GM12878 (cell line): ENCODE results near the gene EMILIN3. TPM values are rescaled to one million over a fixed set of nuclear protein-coding genes. Genes with fewer than 3 reads are reported as not detected.

Source experiments
- ATAC-seq: fragments of 200-7000 bp; cut with Tn5 transposase; 3 replicates; pipeline ENCODE4 v1.9.1; 2020; ENCODE audit warnings: mild to moderate bottlenecking, moderate library complexity
- BruUV-seq: library from RNA; stranded (reverse); fragments of 400-500 nt; replicated peaks from 2 replicates; lab custom pipeline; 2021; lab: Mats Ljungman, UMichigan
- CTCF ChIA-PET: fragments of 300-600 bp; sonication (Branson Sonifier 250); formaldehyde crosslinking; extraction: SDS; loops from one replicate; lab custom pipeline; 2021; ENCODE audit warnings: inconsistent platforms; lab: Yijun Ruan, JAX
- POLR2A ChIA-PET: fragments of 350-600 bp; formaldehyde crosslinking; extraction: SDS; loops from one replicate; lab custom pipeline; 2021; ENCODE audit warnings: inconsistent platforms; lab: Charles Lee
- RAD21 ChIA-PET: fragments of 300-600 bp; sonication (Branson Sonifier 250); formaldehyde crosslinking; loops from one replicate; lab custom pipeline; 2023; ENCODE audit warnings: antibody characterized with exemption; ENCODE audit not compliant: unreplicated experiment; lab: Charles Lee
- SMC1A ChIA-PET: fragments of 300-600 bp; sonication (Branson Sonifier 250); formaldehyde crosslinking; loops from one replicate; lab custom pipeline; 2023; ENCODE audit not compliant: unreplicated experiment, uncharacterized antibody; lab: Charles Lee
- DNase-seq: peaks from one replicate; pipeline ENCODE4 v3.0.0-alpha.2; 2011; ENCODE audit warnings: low read depth, low spot score
- FAIRE-seq: peaks from 3 replicates; lab custom pipeline; 2011; peaks lifted over from hg19 to GRCh38; lab: Jason Lieb, UNC
- H2AFZ ChIP-seq: 2 replicates; pipeline ENCODE4 v1.6.0; 2011; ENCODE audit warnings: low read depth, low read length, control low read depth; ENCODE audit not compliant: control insufficient read depth
- H3K27ac ChIP-seq: 2 replicates; pipeline ENCODE4 v1.5.1; 2011; ENCODE audit warnings: control low read depth; ENCODE audit not compliant: control insufficient read depth, insufficient read depth
- H3K27me3 ChIP-seq, 2 experiments: replicated peaks in 1 of 2; 2 replicates each; pipeline versions ENCODE4 v1.6.0 to v1.6.1; 2011; ENCODE audit warnings: low read length in 1 of 2; ENCODE audit not compliant: control insufficient read depth in 2 of 2, insufficient read depth in 2 of 2
- H3K36me3 ChIP-seq, 2 experiments: 2 replicates each; pipeline ENCODE4 v1.5.1; 2011; ENCODE audit warnings: low read length in 1 of 2; ENCODE audit not compliant: control insufficient read depth in 2 of 2, insufficient read depth in 2 of 2
- H3K4me1 ChIP-seq: 2 replicates; pipeline ENCODE4 v1.6.1; 2011; ENCODE audit warnings: mild to moderate bottlenecking, low read length, moderate library complexity, mixed read lengths; ENCODE audit not compliant: control insufficient read depth, insufficient read depth
- H3K4me2 ChIP-seq: 2 replicates; pipeline ENCODE4 v1.6.0; 2011; ENCODE audit warnings: control low read depth; ENCODE audit not compliant: control insufficient read depth, insufficient read depth
- H3K4me3 ChIP-seq: fragments of 200-600 bp; sonication (generic); 2 replicates; pipeline ENCODE4 v1.5.1; 2016
- H3K79me2 ChIP-seq: 2 replicates; pipeline ENCODE4 v1.6.0; 2011; ENCODE audit warnings: low read length; ENCODE audit not compliant: control insufficient read depth, insufficient read depth
- H3K9ac ChIP-seq: 2 replicates; pipeline ENCODE4 v1.8.0; 2011; ENCODE audit warnings: low read length, control low read depth, mixed read lengths; ENCODE audit not compliant: control insufficient read depth, insufficient read depth
- H3K9me3 ChIP-seq: replicated peaks from 3 replicates; pipeline ENCODE4 v1.5.1; 2011; ENCODE audit warnings: mild to moderate bottlenecking, low read length; ENCODE audit not compliant: control insufficient read depth, insufficient read depth
- H4K20me1 ChIP-seq: 2 replicates; pipeline ENCODE4 v1.6.0; 2011; ENCODE audit not compliant: control insufficient read depth, insufficient read depth
- EZH2 ChIP-seq: IDR thresholded peaks from 2 replicates; pipeline ENCODE4 v1.6.1; 2012; ENCODE audit warnings: low read depth, mild to moderate bottlenecking, control low read depth, inconsistent platforms, low read length, borderline replicate concordance; ENCODE audit not compliant: control insufficient read depth
- IRF4 ChIP-seq: IDR thresholded peaks from 2 replicates; pipeline ENCODE4 v1.6.1; 2011; ENCODE audit warnings: low read depth, low read length
- RAD21 ChIP-seq: IDR thresholded peaks from 2 replicates; pipeline ENCODE4 v1.6.1; 2011; ENCODE audit warnings: mild to moderate bottlenecking, low read depth, low read length, moderate library complexity; ENCODE audit not compliant: insufficient read depth
- RELA ChIP-seq: fragments of 450-650 bp; IDR thresholded peaks from 2 replicates; pipeline ENCODE4 v1.8.0; 2014; ENCODE audit warnings: borderline replicate concordance; ENCODE audit not compliant: partially characterized antibody
- SREBF1 ChIP-seq: IDR thresholded peaks from 2 replicates; pipeline ENCODE4 v1.6.1; 2012; ENCODE audit warnings: mild to moderate bottlenecking, low read length
- WGBS: methylation state at CpG from one replicate; pipeline ENCODE4 v1.1.6; 2016; ENCODE audit warnings: low lambda C conversion rate; ENCODE audit not compliant: insufficient replicate concordance, insufficient coverage; ENCODE audit errors: missing lambda C conversion rate; 5-methylcytosine and 5-hydroxymethylcytosine counted together
- in situ Hi-C: fragments of 300-500 bp; cut with MboI; formaldehyde crosslinking; loops from 9 replicates; pipeline ENCODE4 v1.14.3; 2018; ENCODE audit warnings: mixed read lengths
- intact Hi-C: fragments of 100-400 bp; cut with micrococcal nuclease; formaldehyde crosslinking; loops from one replicate; pipeline ENCODE4 v1.14.2; 2022; ENCODE audit not compliant: unreplicated experiment
- polyA plus RNA-seq, 11 experiments: library from polyadenylated mRNA; depleted of rRNA in 4 of 11; unstranded in 6 of 11; stranded (reverse) in 5 of 11; fragments of >200 nt; fragmentation: Nextera tagmentation in 4 of 11; fragmentation: Illumina TruSeq in 1 of 11; extraction: Ambion mirVana in 4 of 11; extraction: Trizol in 1 of 11; gene quantifications; 1 replicate in 1 of 11; 2 replicates in 10 of 11; pipeline versions ENCODE4 v1.2.1 to v1.2.3, GENCODE V29; 2011 to 2016; ENCODE audit warnings: inconsistent platforms in 2 of 11, missing spikeins in 2 of 11, low read depth in 1 of 11
- total RNA-seq, 4 experiments: library from RNA; depleted of rRNA in 3 of 4; stranded (reverse); fragments of >200 nt in 3 of 4; fragmentation: Illumina TruSeq in 1 of 4; extraction: Trizol in 1 of 4; gene quantifications; 2 replicates each; pipeline versions ENCODE4 v1.2.1 to v1.2.3, GENCODE V29; 2013 to 2021

Gene EMILIN3
- total and polyA plus RNA-seq, 10 of the 15 experiments (the other 5 are each of a cell fraction or from before 2014, with no cell fraction given): not detected

DNA sequence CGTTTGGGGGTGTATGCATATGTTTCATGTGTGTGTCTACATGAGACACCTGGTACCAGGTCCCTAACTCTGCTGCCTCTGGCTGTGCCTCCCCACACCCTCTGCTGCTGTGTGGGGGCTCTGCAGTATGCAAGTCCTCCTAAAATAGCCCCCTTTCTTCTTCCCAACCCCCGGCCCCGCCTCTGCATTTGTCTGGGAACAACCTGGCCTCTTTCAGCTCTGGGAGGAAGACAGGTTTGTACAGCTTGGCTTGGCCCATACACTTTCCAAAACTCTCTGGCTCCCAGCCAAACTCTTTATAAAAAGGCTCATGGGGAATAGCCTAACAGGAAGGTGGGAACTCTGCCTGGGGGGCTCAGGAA is 27.1 kb upstream of the EMILIN3 start (continued):
- TF ChIP-seq IRF4: no peak
- TF ChIP-seq, all 136 proteins: peak for 0

- no peaks in the 10 kb centered on the region for H4K20me1 ChIP-seq
- no peaks in the 10 kb centered on the region for H3K9me3 ChIP-seq
- DNase-seq: no peak
- H3K9ac ChIP-seq: no peak overlapping the region
- TF ChIP-seq EZH2 (no peak), RELA (no peak), SREBF1 (no peak)
- BruUV-seq: no TSS peak
- H2AFZ ChIP-seq: no peak overlapping the region
- H3K4me2 ChIP-seq: no peak overlapping the region
- in situ Hi-C loops (no loop called here), intact Hi-C loops (no loop called here)
- no peak overlapping the region for H3K27ac ChIP-seq
- ChIA-PET CTCF (no interaction called here), SMC1A (no interaction called here), RAD21 (no interaction called here), POLR2A (no interaction called here)
- WGBS: 43% methylated on average over 12 of the region's 12 CpGs
- H3K36me3 ChIP-seq: no peaks in the 10 kb centered on the region
- no peak for ATAC-seq
- no peaks in the 10 kb centered on the region for H3K27me3 ChIP-seq
- no peak overlapping the region for H3K4me3 ChIP-seq
- no peaks in the 10 kb centered on the region for H3K79me2 ChIP-seq
- FAIRE-seq: no peak
- H3K4me1 ChIP-seq: no peaks in the 10 kb centered on the region
Observed at GRCh38 chr20:41392871-41393704, 26.5 kb upstream of the EMILIN3 start.

- Histone ChIP-seq H4K20me1 (no peaks in the 10 kb centered on the region), H3K79me2 (no peaks in the 10 kb centered on the region), H3K27ac (no peak overlapping the region), H2AFZ (no peak overlapping the region), H3K4me1 (no peaks in the 10 kb centered on the region), H3K4me2 (no peak overlapping the region), H3K4me3 (no peak overlapping the region), H3K9ac (no peak overlapping the region), H3K9me3 (no peaks in the 10 kb centered on the region), H3K36me3 (no peaks in the 10 kb centered on the region), H3K27me3 (no peaks in the 10 kb centered on the region)
- in situ Hi-C loops: no loop called here
- intact Hi-C loops: no loop called here
- no peak for TF ChIP-seq RAD21
- ATAC-seq (no peak), DNase-seq (no peak), FAIRE-seq (no peak)
- SMC1A ChIA-PET: no interaction called here
- CTCF ChIA-PET: no interaction called here
- RAD21 ChIA-PET: no interaction called here
- no TSS peak for BruUV-seq
- POLR2A ChIA-PET: no interaction called here
- WGBS: 0% methylated on average over 1 of the region's 1 CpG
Observed at GRCh38 chr20:41392295-41392694, 25.7 kb upstream of the EMILIN3 start.
